OCI-LY7 (cell line): ENCODE measurements around the gene SERPINA3.

ENCODE experiments used
- EZH2phosphoT487 ChIP-seq: fragments of 200-600 bp; sonication (generic); IDR thresholded peaks from 2 replicates; pipeline ENCODE4 v1.6.1; 2018; ENCODE audit warnings: low read depth, borderline replicate concordance, mild to moderate bottlenecking, mixed run types, antibody characterized with exemption, low read length, moderate library complexity, mixed read lengths
- TF ChIP-seq, protein P1 (sequence below): fragments of 200-600 bp; sonication (generic); conservative IDR thresholded peaks from 2 replicates; pipeline ENCODE4 v1.5.1; 2014; ENCODE audit warnings: mild to moderate bottlenecking, antibody characterized with exemption, low read length, moderate library complexity, mixed read lengths

DNA sequence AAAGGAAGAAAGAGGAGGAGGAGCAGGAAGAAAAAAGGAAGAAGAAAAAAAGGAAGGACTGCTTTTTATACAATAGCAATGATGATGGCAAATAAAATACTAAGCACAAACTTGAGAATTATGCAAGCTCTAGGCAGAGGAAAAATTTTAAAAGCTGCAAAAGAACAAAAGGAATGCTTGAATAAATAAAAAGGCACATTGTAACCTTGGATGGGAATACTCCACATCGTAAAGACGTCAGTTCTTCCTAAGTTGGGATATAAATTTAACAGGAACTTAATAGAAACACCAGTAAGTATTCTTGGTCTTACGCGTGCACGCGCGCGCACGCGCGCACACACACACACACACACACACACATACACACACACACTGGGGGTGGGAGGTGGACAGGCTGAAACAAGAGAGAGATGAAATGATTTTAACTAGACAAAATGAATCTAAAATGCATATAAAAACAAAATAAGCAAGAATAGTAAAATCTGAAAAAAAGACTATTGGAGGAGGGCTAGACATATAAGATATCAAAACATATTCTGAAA is 43.0 kb downstream of the SERPINA3 start:
- TF ChIP-seq, protein P1, sequence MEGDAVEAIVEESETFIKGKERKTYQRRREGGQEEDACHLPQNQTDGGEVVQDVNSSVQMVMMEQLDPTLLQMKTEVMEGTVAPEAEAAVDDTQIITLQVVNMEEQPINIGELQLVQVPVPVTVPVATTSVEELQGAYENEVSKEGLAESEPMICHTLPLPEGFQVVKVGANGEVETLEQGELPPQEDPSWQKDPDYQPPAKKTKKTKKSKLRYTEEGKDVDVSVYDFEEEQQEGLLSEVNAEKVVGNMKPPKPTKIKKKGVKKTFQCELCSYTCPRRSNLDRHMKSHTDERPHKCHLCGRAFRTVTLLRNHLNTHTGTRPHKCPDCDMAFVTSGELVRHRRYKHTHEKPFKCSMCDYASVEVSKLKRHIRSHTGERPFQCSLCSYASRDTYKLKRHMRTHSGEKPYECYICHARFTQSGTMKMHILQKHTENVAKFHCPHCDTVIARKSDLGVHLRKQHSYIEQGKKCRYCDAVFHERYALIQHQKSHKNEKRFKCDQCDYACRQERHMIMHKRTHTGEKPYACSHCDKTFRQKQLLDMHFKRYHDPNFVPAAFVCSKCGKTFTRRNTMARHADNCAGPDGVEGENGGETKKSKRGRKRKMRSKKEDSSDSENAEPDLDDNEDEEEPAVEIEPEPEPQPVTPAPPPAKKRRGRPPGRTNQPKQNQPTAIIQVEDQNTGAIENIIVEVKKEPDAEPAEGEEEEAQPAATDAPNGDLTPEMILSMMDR, result no peak
- TF ChIP-seq EZH2phosphoT487, result no peak
